Nephron (organoid): ENCODE data around the gene MAP3K20.

Experiments
- H3K27ac Mint-ChIP-seq, 3 experiments: 2 replicates each; pipeline ENCODE4 v1.8.0; 2020; ENCODE audit warnings: mixed read lengths in 3 of 3, mild to moderate bottlenecking in 2 of 3, moderate library complexity in 1 of 3
- H3K27me3 Mint-ChIP-seq: 2 replicates; pipeline ENCODE4 v1.8.0; 2021; ENCODE audit warnings: low read depth, mild to moderate bottlenecking, moderate library complexity, mixed read lengths
- H3K36me3 Mint-ChIP-seq: 2 replicates; pipeline ENCODE4 v1.8.0; 2020; ENCODE audit warnings: low read depth, mixed read lengths
- H3K4me1 Mint-ChIP-seq: 2 replicates; pipeline ENCODE4 v1.8.0; 2020; ENCODE audit warnings: mixed read lengths
- H3K4me3 Mint-ChIP-seq, 3 experiments: 2 replicates each; pipeline ENCODE4 v1.8.0; 2020; ENCODE audit warnings: mild to moderate bottlenecking in 3 of 3, mixed read lengths in 3 of 3, moderate library complexity in 2 of 3
- H3K9me3 Mint-ChIP-seq: 2 replicates; pipeline ENCODE4 v1.8.0; 2020; ENCODE audit warnings: mixed read lengths
- TF ChIP-seq, protein P1 (sequence below), 3 experiments: fragments of 200-600 bp; sonication (generic); IDR thresholded peaks; one replicate each; pipeline ENCODE4 v1.5.0; 2021; ENCODE audit warnings: antibody characterized with exemption in 3 of 3; ENCODE audit not compliant: unreplicated experiment in 3 of 3

MAP3K20 gene

DNA sequence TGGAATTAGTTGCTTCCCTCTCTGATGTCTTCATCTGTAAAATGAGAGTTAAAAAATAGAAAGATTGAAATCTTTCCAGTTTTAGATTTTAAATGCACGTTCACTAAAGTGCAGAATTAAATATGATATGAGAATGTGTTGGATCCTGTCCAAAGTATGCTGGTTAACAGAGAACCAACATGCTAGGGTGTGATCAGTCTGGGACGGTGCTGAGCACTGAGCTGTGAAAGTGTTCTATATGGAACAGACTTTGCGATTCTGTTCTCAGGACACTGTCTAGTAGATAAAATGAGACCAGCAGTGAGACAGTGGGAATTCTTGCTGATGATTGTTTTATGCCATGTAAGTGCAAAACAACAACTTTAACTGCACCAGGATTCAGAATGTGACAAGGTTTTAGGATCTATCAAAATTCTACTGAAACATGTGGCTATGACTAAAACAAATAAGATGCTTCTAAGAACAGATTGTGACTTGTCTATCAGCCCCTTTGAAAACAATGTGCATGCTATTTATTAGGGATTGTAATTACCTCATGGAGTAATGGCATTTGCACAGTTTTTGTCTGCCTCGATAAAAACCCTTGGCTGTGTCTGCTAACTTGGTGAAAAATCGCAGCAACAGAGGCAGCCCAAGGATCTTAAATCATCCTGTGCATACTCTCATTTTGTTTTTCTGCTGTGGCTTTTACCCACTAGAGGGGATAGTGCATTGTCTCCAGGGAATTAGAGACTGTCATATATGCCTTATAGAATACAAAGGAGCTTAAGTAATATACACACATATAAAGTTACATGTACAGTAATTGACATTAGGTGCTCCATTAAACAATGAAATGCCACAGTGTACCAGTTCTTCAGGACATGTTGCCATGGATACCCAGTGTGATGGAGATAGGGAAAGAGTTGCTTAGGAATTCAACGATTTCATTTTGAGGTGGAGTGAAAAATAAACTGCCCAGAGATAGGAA lies 55.1 kb downstream of the MAP3K20 start:
- no peak overlapping the region for H3K4me3 Mint-ChIP-seq
- TF ChIP-seq, protein P1, sequence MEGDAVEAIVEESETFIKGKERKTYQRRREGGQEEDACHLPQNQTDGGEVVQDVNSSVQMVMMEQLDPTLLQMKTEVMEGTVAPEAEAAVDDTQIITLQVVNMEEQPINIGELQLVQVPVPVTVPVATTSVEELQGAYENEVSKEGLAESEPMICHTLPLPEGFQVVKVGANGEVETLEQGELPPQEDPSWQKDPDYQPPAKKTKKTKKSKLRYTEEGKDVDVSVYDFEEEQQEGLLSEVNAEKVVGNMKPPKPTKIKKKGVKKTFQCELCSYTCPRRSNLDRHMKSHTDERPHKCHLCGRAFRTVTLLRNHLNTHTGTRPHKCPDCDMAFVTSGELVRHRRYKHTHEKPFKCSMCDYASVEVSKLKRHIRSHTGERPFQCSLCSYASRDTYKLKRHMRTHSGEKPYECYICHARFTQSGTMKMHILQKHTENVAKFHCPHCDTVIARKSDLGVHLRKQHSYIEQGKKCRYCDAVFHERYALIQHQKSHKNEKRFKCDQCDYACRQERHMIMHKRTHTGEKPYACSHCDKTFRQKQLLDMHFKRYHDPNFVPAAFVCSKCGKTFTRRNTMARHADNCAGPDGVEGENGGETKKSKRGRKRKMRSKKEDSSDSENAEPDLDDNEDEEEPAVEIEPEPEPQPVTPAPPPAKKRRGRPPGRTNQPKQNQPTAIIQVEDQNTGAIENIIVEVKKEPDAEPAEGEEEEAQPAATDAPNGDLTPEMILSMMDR (IDR thresholded peaks at IDR 0.05; ENCODE audit: unreplicated experiment in 3 of 3), result no peak
- H3K9me3 Mint-ChIP-seq, result no peaks in the 10 kb centered on the region
- peak overlapping the region in 2 of 3 experiments; percentile 26 to 39 for H3K27ac Mint-ChIP-seq
- no peaks in the 10 kb centered on the region for H3K27me3 Mint-ChIP-seq
- H3K4me1 Mint-ChIP-seq, result peaks cover 18% of the 10 kb centered on the region
- peaks cover 4% of the 10 kb centered on the region for H3K36me3 Mint-ChIP-seq

DNA sequence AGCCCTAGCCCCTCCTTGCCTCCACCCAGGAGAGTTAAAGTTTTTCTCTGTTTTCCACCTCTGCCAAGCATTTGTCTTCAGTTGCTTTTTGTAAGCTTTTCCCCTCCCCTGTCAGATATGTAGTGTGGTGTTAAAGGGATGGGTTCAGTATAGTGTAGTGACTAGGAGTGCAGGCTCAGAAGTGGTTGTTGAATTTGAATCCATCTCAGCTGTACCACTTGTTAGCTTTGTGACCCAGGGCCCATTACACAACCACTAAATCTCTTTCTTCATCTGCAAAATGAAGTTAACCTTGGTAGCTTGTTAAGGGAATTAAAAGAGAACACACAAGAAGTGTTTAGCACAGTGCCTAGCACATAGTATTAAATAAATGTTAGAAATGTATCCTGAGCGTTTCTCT lies 56.9 kb downstream of the MAP3K20 start:
- no peaks in the 10 kb centered on the region for H3K27me3 Mint-ChIP-seq
- peaks cover 18% of the 10 kb centered on the region for H3K4me1 Mint-ChIP-seq
- TF ChIP-seq, protein P1 (IDR thresholded peaks at IDR 0.05; ENCODE audit: unreplicated experiment in 3 of 3), result no peak
- no peaks in the 10 kb centered on the region for H3K9me3 Mint-ChIP-seq
- no peak overlapping the region for H3K4me3 Mint-ChIP-seq
- H3K27ac Mint-ChIP-seq, result no peak overlapping the region
- peaks cover 4% of the 10 kb centered on the region for H3K36me3 Mint-ChIP-seq

DNA sequence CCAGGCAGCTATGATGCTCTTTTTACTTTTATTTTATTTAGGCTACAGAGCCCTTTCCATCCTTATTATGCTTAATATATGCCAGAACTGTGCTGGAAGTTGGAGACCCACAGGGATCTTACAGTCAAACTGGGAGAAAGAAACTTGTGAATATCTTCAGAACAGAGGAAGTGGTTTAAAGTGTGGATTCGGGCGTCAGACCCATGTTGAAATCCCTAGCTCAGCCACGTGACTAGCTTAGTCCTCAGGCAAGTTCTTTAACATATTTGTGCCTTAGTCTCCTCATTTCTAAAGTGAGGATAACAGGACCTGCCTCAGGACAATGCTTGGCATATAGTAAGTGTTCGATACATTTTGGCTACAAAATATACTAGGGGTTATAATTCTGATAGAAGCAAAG lies 59.1 kb downstream of the MAP3K20 start:
- no peak overlapping the region for H3K27ac Mint-ChIP-seq
- H3K36me3 Mint-ChIP-seq, result peaks cover 4% of the 10 kb centered on the region
- H3K4me3 Mint-ChIP-seq, result no peak overlapping the region
- H3K4me1 Mint-ChIP-seq, result peaks cover 18% of the 10 kb centered on the region
- TF ChIP-seq, protein P1 (IDR thresholded peaks at IDR 0.05; ENCODE audit: unreplicated experiment in 3 of 3), result no peak
- H3K27me3 Mint-ChIP-seq, result no peaks in the 10 kb centered on the region
- H3K9me3 Mint-ChIP-seq, result no peaks in the 10 kb centered on the region

DNA sequence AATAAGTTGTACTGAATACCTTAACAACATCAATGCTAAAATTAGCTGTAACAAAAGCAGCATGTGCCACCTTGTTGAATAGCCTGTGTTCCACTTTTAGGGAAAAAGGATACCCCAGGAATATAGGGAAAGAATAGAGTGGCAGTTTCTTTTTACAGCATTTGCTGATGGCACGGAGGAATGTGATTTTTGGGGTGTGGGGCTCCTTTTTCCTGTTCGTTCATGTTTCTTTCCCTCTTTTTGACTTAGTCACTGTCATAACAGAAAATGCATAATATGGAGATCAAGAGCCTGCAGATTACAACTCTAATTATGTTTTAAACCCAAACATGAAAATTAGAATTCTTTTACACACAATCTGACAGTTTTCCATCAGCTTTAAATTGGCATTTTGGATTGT lies 60.4 kb downstream of the MAP3K20 start:
- TF ChIP-seq, protein P1 (IDR thresholded peaks at IDR 0.05; ENCODE audit: unreplicated experiment in 3 of 3), result no peak
- no peak overlapping the region for H3K27ac Mint-ChIP-seq
- peaks cover 10% of the 10 kb centered on the region for H3K36me3 Mint-ChIP-seq
- no peak overlapping the region for H3K4me3 Mint-ChIP-seq
- H3K9me3 Mint-ChIP-seq, result peaks cover under 1% of the 10 kb centered on the region
- H3K4me1 Mint-ChIP-seq, result peaks cover 9% of the 10 kb centered on the region
- no peaks in the 10 kb centered on the region for H3K27me3 Mint-ChIP-seq

DNA sequence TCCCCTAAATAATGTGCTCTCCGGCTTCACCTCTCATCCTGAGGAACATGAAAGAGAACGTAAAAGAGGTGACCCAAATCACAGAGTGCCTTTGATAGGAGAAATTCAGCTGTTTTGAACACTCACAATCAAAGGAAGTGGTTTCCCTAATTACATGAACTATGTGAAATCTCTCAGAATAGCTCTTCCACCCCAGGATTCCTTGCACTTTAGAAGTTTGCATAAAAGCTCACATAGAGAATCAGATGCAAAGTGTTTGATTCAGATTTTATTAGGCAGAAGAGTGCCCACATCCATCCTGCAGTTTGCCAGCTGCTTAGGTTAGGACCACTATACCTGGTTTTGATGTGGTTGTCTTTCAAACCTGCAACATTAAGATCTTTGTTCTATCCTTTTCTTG lies 61.0 kb downstream of the MAP3K20 start:
- Mint-ChIP-seq H3K9me3 (peaks cover 6% of the 10 kb centered on the region), H3K4me3 (no peak overlapping the region), H3K4me1 (peaks cover 5% of the 10 kb centered on the region), H3K36me3 (peaks cover 16% of the 10 kb centered on the region), H3K27ac (no peak overlapping the region), H3K27me3 (no peaks in the 10 kb centered on the region)
- TF ChIP-seq, protein P1 (IDR thresholded peaks at IDR 0.05; ENCODE audit: unreplicated experiment in 3 of 3), result no peak

DNA sequence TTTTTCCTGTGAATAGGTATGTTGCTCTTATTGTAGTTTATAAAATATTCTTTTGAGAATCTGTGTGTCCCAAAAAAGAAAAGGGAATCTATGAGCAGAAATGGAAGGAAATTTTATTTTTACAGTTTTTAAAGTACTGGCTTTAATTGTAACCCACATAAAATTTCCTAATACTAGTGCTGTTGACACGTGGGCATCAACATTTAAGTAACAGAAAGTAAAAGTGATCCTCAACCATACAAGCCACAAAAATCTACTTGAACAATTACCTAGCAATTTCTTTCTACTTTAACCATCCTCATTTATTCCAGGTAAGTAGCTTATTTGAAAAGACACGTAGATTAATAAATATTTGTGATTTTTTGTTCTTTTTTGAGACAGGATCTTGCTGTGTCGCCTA lies 62.0 kb downstream of the MAP3K20 start:
- Mint-ChIP-seq H3K9me3 (peaks cover 14% of the 10 kb centered on the region), H3K27ac (no peak overlapping the region), H3K27me3 (no peaks in the 10 kb centered on the region), H3K4me1 (no peaks in the 10 kb centered on the region), H3K4me3 (no peak overlapping the region), H3K36me3 (peaks cover 22% of the 10 kb centered on the region)
- TF ChIP-seq, protein P1 (IDR thresholded peaks at IDR 0.05; ENCODE audit: unreplicated experiment in 3 of 3), result no peak
